Ascending aorta (tissue), 2 donors: Measurements from ENCODE around the gene GFRAL. TPM values are rescaled to one million over a fixed set of nuclear protein-coding genes. Genes with fewer than 3 reads are reported as not detected.
"Not testable (repeated sequence)": the region's sequence is repeated elsewhere in the genome, so short reads cannot be mapped to it uniquely, and the experiment has no call there.

Source experiments
- DNase-seq, 2 donors: peaks; one replicate each; pipeline ENCODE4 v3.0.0-alpha.2; 2019; ENCODE audit warnings: low spot score in 2 of 2
- H3K27ac ChIP-seq, 2 donors: fragments of 200-600 bp; sonication (generic); one replicate each; pipeline ENCODE4 v1.5.1; 2016 to 2017; ENCODE audit warnings: mild to moderate bottlenecking in 1 of 2
- H3K27me3 ChIP-seq: fragments of 200-600 bp; sonication (generic); one replicate; pipeline ENCODE4 v1.5.1; 2017
- H3K36me3 ChIP-seq, 2 donors: fragments of 200-600 bp; sonication (generic); one replicate each; pipeline ENCODE4 v1.5.1; 2016
- H3K4me1 ChIP-seq, 2 donors: fragments of 200-600 bp; sonication (generic); one replicate each; pipeline ENCODE4 v1.5.1; 2016 to 2017; ENCODE audit warnings: mild to moderate bottlenecking in 1 of 2
- H3K4me3 ChIP-seq, 2 donors: fragments of 200-600 bp; sonication (generic); one replicate each; pipeline ENCODE4 v1.5.1; 2016 to 2017; ENCODE audit warnings: mild to moderate bottlenecking in 1 of 2
- H3K9me3 ChIP-seq, 2 donors: fragments of 200-600 bp; sonication (generic); one replicate each; pipeline ENCODE4 v1.5.1; 2016
- CTCF ChIP-seq, 3 experiments: fragments of 200-600 bp in 2 of 3; fragments of 450-650 bp in 1 of 3; sonication (generic) in 2 of 3; IDR thresholded peaks; one replicate each; pipeline ENCODE4 v1.5.1; 2016 to 2019; ENCODE audit warnings: antibody characterized with exemption in 3 of 3, mild to moderate bottlenecking in 1 of 3, moderate library complexity in 1 of 3
- intact Hi-C: fragments of 100-400 bp; cut with DNase I; formaldehyde crosslinking; loops from one replicate; pipeline ENCODE4 v1.15.1; 2023
- total RNA-seq: library from RNA; depleted of rRNA; stranded (reverse); fragments of >200 nt; gene quantifications from one replicate; pipeline ENCODE4 v1.1.0, GENCODE V29; 2016

Gene GFRAL
- total RNA-seq, 1 donor from 2014 or later = not detected

DNA sequence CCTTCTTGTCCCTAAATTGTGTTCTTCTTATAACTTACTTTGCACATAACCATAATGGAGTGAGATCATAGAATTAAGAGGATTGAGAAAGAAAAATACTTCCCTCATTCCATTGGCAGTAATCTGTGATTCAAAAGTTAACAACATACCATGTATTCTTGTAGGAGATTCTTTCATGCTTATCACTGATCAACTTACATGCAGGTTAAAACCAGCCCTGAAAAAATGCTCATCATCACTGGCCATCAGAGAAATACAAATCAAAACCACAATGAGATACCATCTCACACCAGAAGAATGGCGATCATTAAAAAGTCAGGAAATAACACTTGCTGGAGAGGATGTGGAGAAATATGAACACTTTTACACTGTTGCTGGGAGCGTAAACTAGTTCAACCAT lies 36.5 kb upstream of the GFRAL start:
- no peak overlapping the region for H3K4me3 ChIP-seq
- H3K4me1 ChIP-seq = no peaks in the 10 kb centered on the region
- no peak overlapping the region for H3K27ac ChIP-seq
- intact Hi-C loops = no loop called here
- no peaks in the 10 kb centered on the region for H3K27me3 ChIP-seq
- DNase-seq = no peak
- no peak for TF ChIP-seq CTCF (IDR thresholded peaks at IDR 0.05)
- H3K36me3 ChIP-seq = no peaks in the 10 kb centered on the region
- no peaks in the 10 kb centered on the region for H3K9me3 ChIP-seq

DNA sequence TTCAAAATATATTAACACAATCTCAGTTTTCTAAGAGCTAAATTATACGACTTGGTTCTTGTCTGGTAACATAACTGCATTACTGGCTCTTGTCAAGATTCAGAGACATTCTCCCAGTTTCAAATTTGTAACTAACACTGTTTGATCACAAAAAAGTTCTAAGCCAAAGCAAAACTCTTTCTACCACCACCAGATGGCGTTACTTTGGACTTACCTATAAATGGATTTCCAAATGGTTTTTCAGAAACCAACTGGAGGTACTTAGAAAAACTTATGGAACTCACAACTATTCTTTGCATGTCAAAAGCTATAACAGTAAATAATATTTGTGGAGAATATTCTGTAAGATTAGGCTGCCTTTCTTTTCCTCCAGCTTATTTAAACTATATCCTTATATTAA lies 34.2 kb upstream of the GFRAL start:
- Histone ChIP-seq H3K27ac (no peak overlapping the region), H3K4me3 (no peak overlapping the region), H3K4me1 (no peaks in the 10 kb centered on the region), H3K36me3 (no peaks in the 10 kb centered on the region), H3K9me3 (no peaks in the 10 kb centered on the region), H3K27me3 (no peaks in the 10 kb centered on the region)
- intact Hi-C loops = no loop called here
- DNase-seq = no peak
- no peak for TF ChIP-seq CTCF (IDR thresholded peaks at IDR 0.05)

DNA sequence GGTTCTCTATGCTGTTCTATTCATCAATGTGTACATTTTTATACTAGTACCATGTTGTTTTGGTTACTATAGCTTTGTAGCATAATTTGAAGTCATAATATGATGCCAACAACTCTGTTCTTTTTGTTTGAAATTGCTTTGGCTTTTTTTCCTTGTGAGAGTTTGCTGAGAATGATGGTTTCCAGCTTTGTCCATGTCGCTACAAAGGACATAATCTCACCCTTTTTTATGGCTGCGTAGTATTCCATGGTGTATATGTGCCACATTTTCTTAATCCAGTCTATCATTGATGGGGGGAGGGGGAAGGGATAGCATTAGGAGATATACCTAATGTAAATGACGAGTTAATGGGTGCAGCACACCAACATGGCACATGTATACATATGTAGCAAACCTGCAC lies 30.1 kb upstream of the GFRAL start:
- H3K36me3 ChIP-seq, H3K9me3 ChIP-seq, DNase-seq, H3K27me3 ChIP-seq, H3K4me3 ChIP-seq, H3K4me1 ChIP-seq, H3K27ac ChIP-seq, intact Hi-C loops: not testable (repeated sequence)

GRCh38 chr6:55299286-55299985 lies 27.8 kb upstream of the GFRAL start:
- H3K4me1 ChIP-seq = no peaks in the 10 kb centered on the region
- no peak overlapping the region for H3K27ac ChIP-seq
- no peaks in the 10 kb centered on the region for H3K27me3 ChIP-seq
- DNase-seq = no peak
- H3K9me3 ChIP-seq = no peaks in the 10 kb centered on the region
- no peak for TF ChIP-seq CTCF (IDR thresholded peaks at IDR 0.05)
- no peak overlapping the region for H3K4me3 ChIP-seq
- no peaks in the 10 kb centered on the region for H3K36me3 ChIP-seq
- intact Hi-C loops = no loop called here

- Histone ChIP-seq H3K4me1 (no peaks in the 10 kb centered on the region), H3K9me3 (no peaks in the 10 kb centered on the region), H3K27ac (no peak overlapping the region), H3K4me3 (no peak overlapping the region), H3K36me3 (no peaks in the 10 kb centered on the region), H3K27me3 (no peaks in the 10 kb centered on the region)
- TF ChIP-seq CTCF (IDR thresholded peaks at IDR 0.05) = no peak
- intact Hi-C loops = no loop called here
- DNase-seq = no peak
These were observed 22.5 kb upstream of the GFRAL start for GRCh38 chr6:55304747-55305146.

GRCh38 chr6:55319961-55320695 lies 7.1 kb upstream of the GFRAL start:
- H3K4me3 ChIP-seq = no peak overlapping the region
- no peak overlapping the region for H3K27ac ChIP-seq
- no peak for DNase-seq
- no peaks in the 10 kb centered on the region for H3K4me1 ChIP-seq
- H3K27me3 ChIP-seq = no peaks in the 10 kb centered on the region
- intact Hi-C loops = no loop called here
- H3K36me3 ChIP-seq = no peaks in the 10 kb centered on the region
- H3K9me3 ChIP-seq = no peaks in the 10 kb centered on the region
- no peak for TF ChIP-seq CTCF (IDR thresholded peaks at IDR 0.05)
